HG03342 (cell line): ENCODE data around the gene GK.
"Not testable (repeated sequence)": the region's sequence is repeated elsewhere in the genome, so short reads cannot be mapped to it uniquely, and the experiment has no call there.

ENCODE experiments used
- ATAC-seq: cut with Tn5 transposase; IDR thresholded peaks from one replicate; pipeline ENCODE4 v1.9.1; 2021; ENCODE audit warnings: mild to moderate bottlenecking, moderate library complexity; ENCODE audit not compliant: unreplicated experiment

Gene GK

GRCh38 chrX:30652527-30653414 lies 452 bp upstream of the GK start:
- ATAC-seq, result peak; percentile 82

GRCh38 chrX:30654386-30654785 lies 1.2 kb downstream of the GK start:
- ATAC-seq, result not testable (repeated sequence)

- no peak for ATAC-seq
Observed at GRCh38 chrX:30654989-30655607, 1.9 kb downstream of the GK start.

- no peak for ATAC-seq
Observed at GRCh38 chrX:30655991-30656390, 2.8 kb downstream of the GK start.

DNA sequence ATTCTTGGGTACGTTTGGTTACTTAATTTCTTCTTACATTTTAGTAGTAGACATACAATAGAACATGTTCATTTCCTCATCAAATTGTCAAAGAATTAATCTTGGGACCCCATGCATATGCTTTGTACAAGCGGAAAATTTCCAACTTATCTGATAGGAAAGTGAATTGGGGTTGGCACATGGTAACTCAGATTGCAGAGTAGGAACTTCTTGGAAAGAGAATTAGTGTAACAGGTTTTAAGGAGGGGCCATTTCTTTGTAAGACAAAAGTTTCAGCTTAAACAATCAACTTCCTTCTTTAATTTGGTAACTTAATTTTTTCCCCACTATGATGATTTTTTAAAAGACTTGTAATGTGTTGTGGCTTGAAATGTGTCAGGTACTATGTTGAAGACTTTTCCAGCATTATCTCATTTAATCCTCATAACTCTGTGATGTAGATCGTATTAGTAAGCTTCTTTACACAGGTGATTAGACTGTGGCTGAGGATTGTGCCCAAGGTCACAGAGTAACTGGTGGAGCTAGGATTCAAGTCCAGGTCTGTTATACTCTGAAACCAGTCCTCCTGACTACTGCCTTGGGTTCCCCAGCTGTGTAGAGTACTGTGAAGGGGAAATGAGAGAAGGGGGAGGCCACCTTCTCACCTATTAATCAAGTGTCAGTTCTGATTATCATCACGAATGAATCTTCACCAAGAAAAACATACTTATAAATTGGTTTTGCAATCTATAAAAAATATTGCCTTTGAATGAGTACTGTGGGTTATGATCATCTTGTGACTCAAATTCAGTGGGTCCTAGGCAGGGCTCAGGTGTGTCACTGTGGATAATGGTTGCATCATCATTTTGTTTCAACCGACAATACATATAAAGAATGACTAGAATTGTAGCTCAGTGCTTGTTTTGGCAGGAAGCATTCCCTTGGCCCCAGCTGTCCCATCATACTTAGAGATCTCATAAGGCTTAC lies 4.3 kb downstream of the GK start:
- ATAC-seq, result no peak

- no peak for ATAC-seq
Observed at GRCh38 chrX:30659421-30659820, 6.2 kb downstream of the GK start.

GRCh38 chrX:30661228-30661627 lies 8.0 kb downstream of the GK start:
- ATAC-seq, result no peak

DNA sequence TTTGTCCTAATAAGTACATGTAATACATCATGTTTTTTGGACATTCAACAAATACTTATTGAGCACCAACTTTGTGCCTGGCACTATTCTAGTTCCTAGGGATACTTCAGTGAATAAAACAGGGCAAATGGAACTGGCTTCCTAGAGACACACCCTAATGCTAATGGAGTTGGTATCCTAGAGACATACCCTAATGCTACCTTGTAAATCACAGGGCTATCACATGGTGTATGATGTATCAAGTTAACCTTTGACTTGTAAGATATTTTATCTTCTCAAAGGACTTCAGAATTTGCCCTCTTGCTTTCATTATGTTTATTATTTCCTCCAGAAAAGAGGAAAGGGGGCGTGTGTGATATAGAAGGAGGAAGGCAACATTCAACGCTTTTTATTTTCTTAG lies 10.1 kb downstream of the GK start:
- ATAC-seq, result no peak

DNA sequence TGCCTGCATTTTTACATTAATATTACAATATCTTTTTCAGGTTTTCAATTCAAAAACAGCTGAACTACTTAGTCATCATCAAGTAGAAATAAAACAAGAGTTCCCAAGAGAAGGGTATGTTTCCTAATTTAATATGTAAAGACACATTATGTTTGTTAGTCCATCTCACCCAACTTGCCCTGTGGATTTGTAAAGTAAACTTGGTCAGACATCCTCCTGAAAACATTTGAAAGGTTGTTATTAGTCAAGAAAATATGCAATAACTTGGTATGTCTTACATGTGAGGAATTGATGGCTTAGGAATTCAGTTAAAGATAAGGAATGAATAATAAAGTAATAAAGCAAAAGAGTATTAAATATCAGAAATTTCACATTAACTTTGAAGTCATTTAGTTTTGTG lies 12.2 kb downstream of the GK start:
- ATAC-seq, result no peak

GRCh38 chrX:30666094-30666493 lies 12.9 kb downstream of the GK start:
- ATAC-seq, result no peak

- ATAC-seq, result no peak
Observed at GRCh38 chrX:30668581-30668980, 15.4 kb downstream of the GK start.

DNA sequence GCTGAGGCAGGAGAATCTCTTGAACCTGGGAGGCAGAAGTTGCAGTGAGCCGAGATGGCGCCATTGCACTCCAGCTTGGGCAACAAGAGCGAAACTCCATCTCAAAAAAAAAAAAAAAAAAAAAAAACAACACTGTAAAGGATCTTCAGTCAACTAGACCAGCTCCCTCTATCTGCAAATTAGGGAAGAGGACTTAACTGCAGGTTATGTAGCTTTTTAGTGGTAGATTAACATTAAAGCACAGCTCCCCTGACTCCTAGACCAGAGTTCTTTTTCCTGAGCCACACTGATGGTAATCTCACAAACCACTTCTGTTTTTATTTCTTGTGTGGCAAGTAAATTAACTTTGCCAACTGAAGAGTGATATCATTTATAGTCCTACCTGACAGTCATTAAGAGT lies 18.0 kb downstream of the GK start:
- ATAC-seq, result not testable (repeated sequence)

DNA sequence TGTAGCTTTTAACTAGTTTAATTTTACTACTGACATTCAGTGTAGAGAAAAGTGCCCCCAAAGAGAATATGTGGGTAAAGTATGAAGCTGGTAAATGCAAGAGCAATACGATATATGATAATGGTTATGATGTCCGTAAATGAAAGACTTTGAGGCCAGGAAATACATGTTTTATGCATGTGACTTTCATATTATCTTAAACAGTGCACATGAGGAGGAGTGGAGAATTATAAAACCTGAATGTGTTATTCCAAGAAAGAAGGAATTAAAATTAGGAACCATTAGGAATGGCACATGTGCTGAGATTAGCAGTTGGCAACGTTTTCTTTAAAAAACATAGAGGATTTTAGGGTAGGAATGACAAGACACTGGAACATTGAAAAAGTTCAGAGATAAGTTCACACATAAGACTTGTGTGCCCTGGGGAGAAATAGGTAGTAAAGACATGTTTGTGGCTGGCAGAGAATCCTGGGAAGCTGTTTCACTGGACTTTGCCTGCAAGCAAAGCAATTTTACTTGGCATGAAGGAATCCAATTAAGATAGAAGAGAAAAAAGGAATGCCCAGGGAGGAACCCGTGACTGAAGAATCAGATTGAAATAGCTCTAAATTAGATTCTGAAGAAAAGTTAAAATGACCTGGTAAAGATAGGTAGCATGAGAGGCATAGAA lies 20.0 kb downstream of the GK start:
- ATAC-seq, result no peak

- ATAC-seq, result no peak
Observed at GRCh38 chrX:30673884-30674598, 20.8 kb downstream of the GK start.

GRCh38 chrX:30674799-30675198 lies 21.6 kb downstream of the GK start:
- no peak for ATAC-seq

DNA sequence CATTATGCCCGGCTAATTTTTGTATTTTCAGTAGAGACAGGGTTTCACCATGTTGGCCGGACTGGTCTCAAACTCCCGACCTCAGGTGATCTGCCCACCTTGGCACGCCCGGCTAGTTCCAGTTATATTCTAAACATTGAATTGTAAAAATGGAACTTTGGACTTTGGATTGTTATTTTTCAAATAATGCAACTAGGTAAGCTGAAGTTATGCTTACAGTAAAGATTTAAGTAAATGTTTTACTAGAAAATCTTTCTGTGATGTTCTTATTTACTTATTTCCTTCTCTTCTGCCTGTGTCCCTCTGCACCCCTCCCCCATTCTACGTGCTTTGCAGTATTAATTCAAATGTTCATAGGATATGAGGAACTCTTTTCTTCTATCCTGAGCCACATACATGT lies 26.1 kb downstream of the GK start:
- no peak for ATAC-seq

DNA sequence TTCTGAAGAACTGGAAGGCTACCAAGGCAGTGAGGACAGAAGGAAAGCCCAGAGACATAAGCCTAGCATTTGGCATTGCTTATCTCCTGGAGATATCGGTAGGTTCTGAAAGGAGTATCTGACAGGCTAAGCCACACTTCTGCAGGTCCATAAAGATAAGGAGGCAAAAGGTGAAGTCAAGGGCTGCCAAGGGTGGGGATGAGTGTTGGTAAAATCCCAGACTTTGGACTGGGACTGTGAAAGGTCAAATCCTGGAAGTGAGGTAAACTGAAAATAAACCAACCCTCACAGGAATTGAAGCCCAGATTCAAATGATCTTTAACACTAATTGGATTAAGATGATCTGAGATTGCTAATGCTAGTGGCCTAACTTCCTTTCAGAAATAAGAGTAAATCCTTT lies 27.4 kb downstream of the GK start:
- ATAC-seq, result no peak

DNA sequence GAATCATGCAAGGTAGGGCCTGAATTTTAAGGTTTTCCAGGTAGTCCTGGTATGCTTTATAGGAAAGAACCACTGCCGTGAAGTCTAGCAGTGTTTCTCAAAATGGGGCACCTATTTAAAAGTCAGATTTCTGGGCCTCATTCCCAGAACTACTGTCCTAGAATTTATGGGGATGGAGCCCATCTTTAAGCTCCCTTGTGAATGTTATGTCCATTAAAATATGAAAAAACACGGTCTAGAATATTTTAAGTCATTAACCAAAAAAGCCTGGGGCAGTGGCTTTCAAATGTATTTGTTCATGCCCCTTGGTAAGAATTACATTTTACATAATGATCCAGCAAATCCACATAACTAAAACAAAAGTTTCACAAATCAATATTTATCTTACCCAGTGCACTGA lies 35.4 kb downstream of the GK start:
- no peak for ATAC-seq

GRCh38 chrX:30689116-30689515 lies 35.9 kb downstream of the GK start:
- no peak for ATAC-seq

DNA sequence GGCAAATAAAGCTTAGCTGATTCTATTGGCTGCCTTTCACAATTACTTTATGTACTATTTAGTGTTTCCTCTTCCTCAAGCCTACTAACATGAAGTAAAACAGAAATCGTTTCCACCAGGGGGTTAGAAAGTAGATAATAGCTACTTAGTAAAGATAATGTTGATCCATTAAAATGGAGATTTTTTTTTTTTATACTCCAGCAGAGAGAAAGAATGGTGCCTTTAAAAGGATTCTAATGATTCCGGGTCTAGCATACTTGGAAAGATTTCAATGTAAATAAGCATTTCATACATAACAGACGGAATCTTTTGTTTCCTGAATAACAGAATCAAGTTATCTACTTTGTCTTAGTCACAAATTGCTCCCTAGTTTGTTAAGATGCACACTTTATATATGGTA lies 37.1 kb downstream of the GK start:
- ATAC-seq, result no peak
